WTC11 (cell line): ENCODE measurements around the gene NAMPT. TPM values are rescaled to one million over a fixed set of nuclear protein-coding genes. Genes with fewer than 3 reads are reported as not detected.

Source experiments
- ATAC-seq: fragments of 200-7000 bp; cut with Tn5 transposase; 2 replicates; pipeline ENCODE4 v1.10.0; 2021; ENCODE audit warnings: mild to moderate bottlenecking, moderate library complexity
- CTCF ChIA-PET: fragments of 300-600 bp; sonication (Branson Sonifier 250); formaldehyde crosslinking; loops from one replicate; lab custom pipeline; 2021; ENCODE audit warnings: antibody characterized with exemption; lab: Charles Lee
- POLR2A ChIA-PET: fragments of 350-600 bp; sonication (Branson Sonifier 250); formaldehyde crosslinking; loops from one replicate; lab custom pipeline; 2021; ENCODE audit warnings: antibody characterized with exemption; lab: Charles Lee
- DNase-seq: peaks from one replicate; pipeline ENCODE4 v3.0.0; 2021; ENCODE audit warnings: low spot score
- H3K27ac Mint-ChIP-seq: 2 replicates; pipeline ENCODE4 v1.8.0; 2021; ENCODE audit warnings: mixed read lengths
- H3K27me3 Mint-ChIP-seq: 2 replicates; pipeline ENCODE4 v1.8.0; 2021; ENCODE audit warnings: low read depth, mild to moderate bottlenecking, moderate library complexity, mixed read lengths
- H3K36me3 Mint-ChIP-seq: 2 replicates; pipeline ENCODE4 v1.8.0; 2021; ENCODE audit warnings: mixed read lengths
- H3K4me1 Mint-ChIP-seq: 2 replicates; pipeline ENCODE4 v1.8.0; 2022; ENCODE audit warnings: mixed read lengths
- H3K4me3 Mint-ChIP-seq: 2 replicates; pipeline ENCODE4 v1.8.0; 2021; ENCODE audit warnings: mild to moderate bottlenecking, moderate library complexity, mixed read lengths
- H3K9me3 Mint-ChIP-seq: 2 replicates; pipeline ENCODE4 v1.8.0; 2021; ENCODE audit warnings: mixed read lengths
- EMX1 ChIP-seq: fragments of 250-450 bp; sonication (Bioruptor Pico); IDR thresholded peaks from 2 replicates; pipeline ENCODE4 v1.8.0; 2021; ENCODE audit warnings: mild to moderate bottlenecking
- ETV6 ChIP-seq: sonication (generic); formaldehyde crosslinking; IDR thresholded peaks from 2 replicates; pipeline ENCODE4 v1.8.1; 2022; ENCODE audit warnings: mild to moderate bottlenecking, missing genetic modification reagents
- FOXJ3 ChIP-seq: sonication (generic); formaldehyde crosslinking; IDR thresholded peaks from 2 replicates; pipeline ENCODE4 v1.9.0; 2021; ENCODE audit warnings: missing genetic modification reagents, mild to moderate bottlenecking, borderline replicate concordance
- GRHL2 ChIP-seq: fragments of 250-450 bp; sonication (Bioruptor Pico); IDR thresholded peaks from 2 replicates; pipeline ENCODE4 v1.8.0; 2022; ENCODE audit warnings: mild to moderate bottlenecking, moderate library complexity; ENCODE audit not compliant: insufficient replicate concordance, severe bottlenecking
- HMGA2 ChIP-seq: fragments of 250-450 bp; sonication (Bioruptor Pico); IDR thresholded peaks from 2 replicates; pipeline ENCODE4 v1.4.0; 2021; ENCODE audit warnings: mild to moderate bottlenecking, moderate library complexity
- JAZF1 ChIP-seq: fragments of 250-450 bp; sonication (Bioruptor Pico); IDR thresholded peaks from 2 replicates; pipeline ENCODE4 v1.9.0; 2021; ENCODE audit warnings: moderate library complexity, mild to moderate bottlenecking, inconsistent platforms
- SOX15 ChIP-seq: fragments of 250-450 bp; sonication (Bioruptor Pico); IDR thresholded peaks from 2 replicates; pipeline ENCODE4 v1.9.0; 2021; ENCODE audit warnings: mild to moderate bottlenecking
- TEAD4 ChIP-seq: sonication (generic); formaldehyde crosslinking; IDR thresholded peaks from 2 replicates; pipeline ENCODE4 v1.8.0; 2022; ENCODE audit warnings: mild to moderate bottlenecking, missing genetic modification reagents
- ZNF138 ChIP-seq: sonication (generic); formaldehyde crosslinking; conservative IDR thresholded peaks from 2 replicates; pipeline ENCODE4 v1.8.1; 2022; ENCODE audit warnings: mild to moderate bottlenecking, moderate library complexity, missing genetic modification reagents
- ZNF396 ChIP-seq: fragments of 250-450 bp; sonication (Bioruptor Pico); IDR thresholded peaks from 2 replicates; pipeline ENCODE4 v1.8.0; 2021; ENCODE audit warnings: mild to moderate bottlenecking, moderate library complexity, borderline replicate concordance
- total RNA-seq: library from RNA; stranded (reverse); gene quantifications from 3 replicates; pipeline ENCODE4 v1.2.3, GENCODE V29; 2021
- TF ChIP-seq, protein P1 (sequence below): fragments of 250-450 bp; sonication (Bioruptor Pico); conservative IDR thresholded peaks from 2 replicates; pipeline ENCODE4 v1.9.0; 2021; ENCODE audit warnings: mild to moderate bottlenecking
- TF ChIP-seq, protein P2 (sequence below): sonication (generic); formaldehyde crosslinking; conservative IDR thresholded peaks from 2 replicates; pipeline ENCODE4 v1.8.1; 2022; ENCODE audit warnings: mild to moderate bottlenecking, missing genetic modification reagents
- TF ChIP-seq, protein P3 (sequence below): fragments of 200-600 bp; IDR thresholded peaks from 2 replicates; pipeline ENCODE4 v1.8.0; 2022; ENCODE audit warnings: antibody characterized with exemption
- TF ChIP-seq, protein P4 (sequence below): sonication (generic); formaldehyde crosslinking; IDR thresholded peaks from 2 replicates; pipeline ENCODE4 v1.8.0; 2022; ENCODE audit warnings: missing genetic modification reagents
- TF ChIP-seq, protein P5 (sequence below): fragments of 250-450 bp; sonication (Bioruptor Pico); IDR thresholded peaks from 2 replicates; pipeline ENCODE4 v1.9.0; 2021; ENCODE audit warnings: mild to moderate bottlenecking, borderline replicate concordance
- TF ChIP-seq, protein P6 (sequence below): sonication (generic); formaldehyde crosslinking; IDR thresholded peaks from 2 replicates; pipeline ENCODE4 v1.8.1; 2023; ENCODE audit warnings: mild to moderate bottlenecking, missing genetic modification reagents
- TF ChIP-seq, protein P7 (sequence below): sonication (generic); formaldehyde crosslinking; IDR thresholded peaks from 2 replicates; pipeline ENCODE4 v1.8.1; 2023; ENCODE audit warnings: mild to moderate bottlenecking, moderate library complexity, missing genetic modification reagents
- TF ChIP-seq, protein P8 (sequence below): sonication (generic); formaldehyde crosslinking; IDR thresholded peaks from 2 replicates; pipeline ENCODE4 v1.8.0; 2022; ENCODE audit warnings: mild to moderate bottlenecking, missing genetic modification reagents
- TF ChIP-seq, protein P9 (sequence below): fragments of 250-450 bp; sonication (Bioruptor Pico); IDR thresholded peaks from 2 replicates; pipeline ENCODE4 v1.9.0; 2021; ENCODE audit warnings: mild to moderate bottlenecking

Gene NAMPT
- total RNA-seq, 1 experiment from 2014 or later: 99.1 TPM

DNA sequence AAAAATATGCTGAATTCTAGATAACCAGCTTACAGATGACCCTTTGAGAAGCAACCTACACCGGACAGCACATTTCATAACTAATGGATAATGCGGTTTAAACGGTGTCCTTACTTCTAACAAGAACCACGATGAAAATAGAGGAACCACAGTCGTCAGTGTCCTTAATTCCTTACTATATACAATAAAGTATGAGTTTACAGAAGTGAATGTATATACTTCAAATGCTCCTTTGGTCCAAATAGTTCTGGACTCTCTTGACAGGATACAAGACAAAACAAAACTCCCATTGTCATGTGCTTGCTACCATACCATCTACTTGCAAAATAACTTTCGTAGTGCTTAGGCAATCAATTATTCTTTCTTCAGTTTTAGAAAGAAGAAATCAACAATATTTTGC, 2.4 kb downstream of the NAMPT start:
- peaks cover 50% of the 10 kb centered on the region for H3K4me1 Mint-ChIP-seq
- ATAC-seq (no peak), DNase-seq (no peak)
- H3K36me3 Mint-ChIP-seq: no peaks in the 10 kb centered on the region
- H3K4me3 Mint-ChIP-seq: peak overlapping the region; percentile 94
- ChIA-PET CTCF (interaction anchor here (1.2 kb wide), 1 partner anchor 106 kb away, joined by 5 read pairs; no protein-coding TSS in a partner anchor), POLR2A (no interaction called here)
- no peaks in the 10 kb centered on the region for H3K9me3 Mint-ChIP-seq
- no peaks in the 10 kb centered on the region for H3K27me3 Mint-ChIP-seq
- H3K27ac Mint-ChIP-seq: no peak overlapping the region
- no peak for TF ChIP-seq GRHL2 (CRISPR knock-in tag)
- TF ChIP-seq HMGA2 (CRISPR knock-in tag): no peak
- no peak for TF ChIP-seq SOX15 (CRISPR knock-in tag)
- no peak for TF ChIP-seq ZNF396
- TF ChIP-seq, protein P1, sequence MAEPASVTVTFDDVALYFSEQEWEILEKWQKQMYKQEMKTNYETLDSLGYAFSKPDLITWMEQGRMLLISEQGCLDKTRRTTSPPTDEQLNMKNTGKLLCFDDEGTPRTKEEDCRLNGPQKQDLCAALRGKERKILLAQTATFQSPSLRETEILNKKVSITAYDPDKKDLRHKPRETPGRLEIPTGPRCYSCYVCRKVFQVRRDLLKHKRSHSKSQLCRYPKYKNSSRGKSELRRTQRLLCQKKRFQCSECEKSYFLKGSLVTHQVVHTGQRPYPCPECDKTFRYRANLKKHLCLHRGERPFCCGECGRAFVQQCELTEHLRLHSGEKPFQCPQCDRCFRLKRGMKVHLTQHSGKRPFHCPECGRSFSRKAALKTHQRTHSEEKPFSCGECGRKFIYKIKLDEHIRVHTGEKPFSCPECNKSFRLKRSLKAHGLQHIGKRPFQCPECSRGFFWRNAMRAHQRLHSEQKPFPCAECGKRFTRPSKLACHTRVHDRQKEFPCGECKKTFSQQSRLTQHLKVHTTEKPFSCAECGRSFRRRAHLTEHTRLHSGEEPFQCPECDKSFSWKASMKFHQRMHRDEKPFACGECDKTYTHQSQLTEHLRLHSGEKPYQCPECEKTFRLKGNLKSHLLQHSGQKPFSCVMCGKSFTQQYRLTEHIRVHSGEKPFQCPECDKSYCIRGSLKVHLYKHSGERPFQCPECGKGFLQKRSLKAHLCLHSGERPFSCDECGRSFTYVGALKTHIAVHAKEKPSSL: no peak
- TF ChIP-seq ETV6: no peak
- TF ChIP-seq, protein P2, sequence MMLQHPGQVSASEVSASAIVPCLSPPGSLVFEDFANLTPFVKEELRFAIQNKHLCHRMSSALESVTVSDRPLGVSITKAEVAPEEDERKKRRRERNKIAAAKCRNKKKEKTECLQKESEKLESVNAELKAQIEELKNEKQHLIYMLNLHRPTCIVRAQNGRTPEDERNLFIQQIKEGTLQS: no peak
- TF ChIP-seq, protein P3, sequence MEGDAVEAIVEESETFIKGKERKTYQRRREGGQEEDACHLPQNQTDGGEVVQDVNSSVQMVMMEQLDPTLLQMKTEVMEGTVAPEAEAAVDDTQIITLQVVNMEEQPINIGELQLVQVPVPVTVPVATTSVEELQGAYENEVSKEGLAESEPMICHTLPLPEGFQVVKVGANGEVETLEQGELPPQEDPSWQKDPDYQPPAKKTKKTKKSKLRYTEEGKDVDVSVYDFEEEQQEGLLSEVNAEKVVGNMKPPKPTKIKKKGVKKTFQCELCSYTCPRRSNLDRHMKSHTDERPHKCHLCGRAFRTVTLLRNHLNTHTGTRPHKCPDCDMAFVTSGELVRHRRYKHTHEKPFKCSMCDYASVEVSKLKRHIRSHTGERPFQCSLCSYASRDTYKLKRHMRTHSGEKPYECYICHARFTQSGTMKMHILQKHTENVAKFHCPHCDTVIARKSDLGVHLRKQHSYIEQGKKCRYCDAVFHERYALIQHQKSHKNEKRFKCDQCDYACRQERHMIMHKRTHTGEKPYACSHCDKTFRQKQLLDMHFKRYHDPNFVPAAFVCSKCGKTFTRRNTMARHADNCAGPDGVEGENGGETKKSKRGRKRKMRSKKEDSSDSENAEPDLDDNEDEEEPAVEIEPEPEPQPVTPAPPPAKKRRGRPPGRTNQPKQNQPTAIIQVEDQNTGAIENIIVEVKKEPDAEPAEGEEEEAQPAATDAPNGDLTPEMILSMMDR: no peak
- no peak for TF ChIP-seq EMX1 (CRISPR knock-in tag)
- TF ChIP-seq TEAD4 (CRISPR knock-in tag): no peak
- TF ChIP-seq, protein P4, sequence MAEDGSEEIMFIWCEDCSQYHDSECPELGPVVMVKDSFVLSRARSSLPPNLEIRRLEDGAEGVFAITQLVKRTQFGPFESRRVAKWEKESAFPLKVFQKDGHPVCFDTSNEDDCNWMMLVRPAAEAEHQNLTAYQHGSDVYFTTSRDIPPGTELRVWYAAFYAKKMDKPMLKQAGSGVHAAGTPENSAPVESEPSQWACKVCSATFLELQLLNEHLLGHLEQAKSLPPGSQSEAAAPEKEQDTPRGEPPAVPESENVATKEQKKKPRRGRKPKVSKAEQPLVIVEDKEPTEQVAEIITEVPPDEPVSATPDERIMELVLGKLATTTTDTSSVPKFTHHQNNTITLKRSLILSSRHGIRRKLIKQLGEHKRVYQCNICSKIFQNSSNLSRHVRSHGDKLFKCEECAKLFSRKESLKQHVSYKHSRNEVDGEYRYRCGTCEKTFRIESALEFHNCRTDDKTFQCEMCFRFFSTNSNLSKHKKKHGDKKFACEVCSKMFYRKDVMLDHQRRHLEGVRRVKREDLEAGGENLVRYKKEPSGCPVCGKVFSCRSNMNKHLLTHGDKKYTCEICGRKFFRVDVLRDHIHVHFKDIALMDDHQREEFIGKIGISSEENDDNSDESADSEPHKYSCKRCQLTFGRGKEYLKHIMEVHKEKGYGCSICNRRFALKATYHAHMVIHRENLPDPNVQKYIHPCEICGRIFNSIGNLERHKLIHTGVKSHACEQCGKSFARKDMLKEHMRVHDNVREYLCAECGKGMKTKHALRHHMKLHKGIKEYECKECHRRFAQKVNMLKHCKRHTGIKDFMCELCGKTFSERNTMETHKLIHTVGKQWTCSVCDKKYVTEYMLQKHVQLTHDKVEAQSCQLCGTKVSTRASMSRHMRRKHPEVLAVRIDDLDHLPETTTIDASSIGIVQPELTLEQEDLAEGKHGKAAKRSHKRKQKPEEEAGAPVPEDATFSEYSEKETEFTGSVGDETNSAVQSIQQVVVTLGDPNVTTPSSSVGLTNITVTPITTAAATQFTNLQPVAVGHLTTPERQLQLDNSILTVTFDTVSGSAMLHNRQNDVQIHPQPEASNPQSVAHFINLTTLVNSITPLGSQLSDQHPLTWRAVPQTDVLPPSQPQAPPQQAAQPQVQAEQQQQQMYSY (CRISPR knock-in tag): no peak
- TF ChIP-seq JAZF1 (CRISPR knock-in tag): no peak
- TF ChIP-seq, protein P5, sequence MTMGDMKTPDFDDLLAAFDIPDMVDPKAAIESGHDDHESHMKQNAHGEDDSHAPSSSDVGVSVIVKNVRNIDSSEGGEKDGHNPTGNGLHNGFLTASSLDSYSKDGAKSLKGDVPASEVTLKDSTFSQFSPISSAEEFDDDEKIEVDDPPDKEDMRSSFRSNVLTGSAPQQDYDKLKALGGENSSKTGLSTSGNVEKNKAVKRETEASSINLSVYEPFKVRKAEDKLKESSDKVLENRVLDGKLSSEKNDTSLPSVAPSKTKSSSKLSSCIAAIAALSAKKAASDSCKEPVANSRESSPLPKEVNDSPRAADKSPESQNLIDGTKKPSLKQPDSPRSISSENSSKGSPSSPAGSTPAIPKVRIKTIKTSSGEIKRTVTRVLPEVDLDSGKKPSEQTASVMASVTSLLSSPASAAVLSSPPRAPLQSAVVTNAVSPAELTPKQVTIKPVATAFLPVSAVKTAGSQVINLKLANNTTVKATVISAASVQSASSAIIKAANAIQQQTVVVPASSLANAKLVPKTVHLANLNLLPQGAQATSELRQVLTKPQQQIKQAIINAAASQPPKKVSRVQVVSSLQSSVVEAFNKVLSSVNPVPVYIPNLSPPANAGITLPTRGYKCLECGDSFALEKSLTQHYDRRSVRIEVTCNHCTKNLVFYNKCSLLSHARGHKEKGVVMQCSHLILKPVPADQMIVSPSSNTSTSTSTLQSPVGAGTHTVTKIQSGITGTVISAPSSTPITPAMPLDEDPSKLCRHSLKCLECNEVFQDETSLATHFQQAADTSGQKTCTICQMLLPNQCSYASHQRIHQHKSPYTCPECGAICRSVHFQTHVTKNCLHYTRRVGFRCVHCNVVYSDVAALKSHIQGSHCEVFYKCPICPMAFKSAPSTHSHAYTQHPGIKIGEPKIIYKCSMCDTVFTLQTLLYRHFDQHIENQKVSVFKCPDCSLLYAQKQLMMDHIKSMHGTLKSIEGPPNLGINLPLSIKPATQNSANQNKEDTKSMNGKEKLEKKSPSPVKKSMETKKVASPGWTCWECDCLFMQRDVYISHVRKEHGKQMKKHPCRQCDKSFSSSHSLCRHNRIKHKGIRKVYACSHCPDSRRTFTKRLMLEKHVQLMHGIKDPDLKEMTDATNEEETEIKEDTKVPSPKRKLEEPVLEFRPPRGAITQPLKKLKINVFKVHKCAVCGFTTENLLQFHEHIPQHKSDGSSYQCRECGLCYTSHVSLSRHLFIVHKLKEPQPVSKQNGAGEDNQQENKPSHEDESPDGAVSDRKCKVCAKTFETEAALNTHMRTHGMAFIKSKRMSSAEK (CRISPR knock-in tag): no peak
- TF ChIP-seq, protein P6, sequence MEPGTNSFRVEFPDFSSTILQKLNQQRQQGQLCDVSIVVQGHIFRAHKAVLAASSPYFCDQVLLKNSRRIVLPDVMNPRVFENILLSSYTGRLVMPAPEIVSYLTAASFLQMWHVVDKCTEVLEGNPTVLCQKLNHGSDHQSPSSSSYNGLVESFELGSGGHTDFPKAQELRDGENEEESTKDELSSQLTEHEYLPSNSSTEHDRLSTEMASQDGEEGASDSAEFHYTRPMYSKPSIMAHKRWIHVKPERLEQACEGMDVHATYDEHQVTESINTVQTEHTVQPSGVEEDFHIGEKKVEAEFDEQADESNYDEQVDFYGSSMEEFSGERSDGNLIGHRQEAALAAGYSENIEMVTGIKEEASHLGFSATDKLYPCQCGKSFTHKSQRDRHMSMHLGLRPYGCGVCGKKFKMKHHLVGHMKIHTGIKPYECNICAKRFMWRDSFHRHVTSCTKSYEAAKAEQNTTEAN (CRISPR knock-in tag): no peak
- TF ChIP-seq ZNF138 (CRISPR knock-in tag): no peak
- TF ChIP-seq, protein P7, sequence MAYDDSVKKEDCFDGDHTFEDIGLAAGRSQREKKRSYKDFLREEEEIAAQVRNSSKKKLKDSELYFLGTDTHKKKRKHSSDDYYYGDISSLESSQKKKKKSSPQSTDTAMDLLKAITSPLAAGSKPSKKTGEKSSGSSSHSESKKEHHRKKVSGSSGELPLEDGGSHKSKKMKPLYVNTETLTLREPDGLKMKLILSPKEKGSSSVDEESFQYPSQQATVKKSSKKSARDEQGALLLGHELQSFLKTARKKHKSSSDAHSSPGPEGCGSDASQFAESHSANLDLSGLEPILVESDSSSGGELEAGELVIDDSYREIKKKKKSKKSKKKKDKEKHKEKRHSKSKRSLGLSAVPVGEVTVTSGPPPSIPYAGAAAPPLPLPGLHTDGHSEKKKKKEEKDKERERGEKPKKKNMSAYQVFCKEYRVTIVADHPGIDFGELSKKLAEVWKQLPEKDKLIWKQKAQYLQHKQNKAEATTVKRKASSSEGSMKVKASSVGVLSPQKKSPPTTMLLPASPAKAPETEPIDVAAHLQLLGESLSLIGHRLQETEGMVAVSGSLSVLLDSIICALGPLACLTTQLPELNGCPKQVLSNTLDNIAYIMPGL (CRISPR knock-in tag): no peak
- TF ChIP-seq, protein P8, sequence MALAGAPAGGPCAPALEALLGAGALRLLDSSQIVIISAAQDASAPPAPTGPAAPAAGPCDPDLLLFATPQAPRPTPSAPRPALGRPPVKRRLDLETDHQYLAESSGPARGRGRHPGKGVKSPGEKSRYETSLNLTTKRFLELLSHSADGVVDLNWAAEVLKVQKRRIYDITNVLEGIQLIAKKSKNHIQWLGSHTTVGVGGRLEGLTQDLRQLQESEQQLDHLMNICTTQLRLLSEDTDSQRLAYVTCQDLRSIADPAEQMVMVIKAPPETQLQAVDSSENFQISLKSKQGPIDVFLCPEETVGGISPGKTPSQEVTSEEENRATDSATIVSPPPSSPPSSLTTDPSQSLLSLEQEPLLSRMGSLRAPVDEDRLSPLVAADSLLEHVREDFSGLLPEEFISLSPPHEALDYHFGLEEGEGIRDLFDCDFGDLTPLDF (CRISPR knock-in tag): no peak
- TF ChIP-seq FOXJ3 (CRISPR knock-in tag): no peak
- TF ChIP-seq, protein P9, sequence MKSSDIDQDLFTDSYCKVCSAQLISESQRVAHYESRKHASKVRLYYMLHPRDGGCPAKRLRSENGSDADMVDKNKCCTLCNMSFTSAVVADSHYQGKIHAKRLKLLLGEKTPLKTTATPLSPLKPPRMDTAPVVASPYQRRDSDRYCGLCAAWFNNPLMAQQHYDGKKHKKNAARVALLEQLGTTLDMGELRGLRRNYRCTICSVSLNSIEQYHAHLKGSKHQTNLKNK (CRISPR knock-in tag): no peak
